B cell (primary cell): ENCODE data around the gene SGIP1. TPM values are rescaled to one million over a fixed set of nuclear protein-coding genes. Genes with fewer than 3 reads are reported as not detected.

Source experiments
- ATAC-seq: fragments of 200-7000 bp; cut with Tn5 transposase; one replicate; pipeline ENCODE4 v1.10.0; 2021; ENCODE audit warnings: low read depth, mild to moderate bottlenecking, moderate number of reproducible peaks, moderate library complexity
- CTCF ChIA-PET: fragments of 350-600 bp; sonication (Branson Sonifier 250); formaldehyde crosslinking; loops from one replicate; lab custom pipeline; 2021; ENCODE audit warnings: antibody characterized with exemption, inconsistent platforms; lab: Charles Lee
- POLR2A ChIA-PET: fragments of 350-600 bp; sonication (Branson Sonifier 250); formaldehyde crosslinking; loops from one replicate; lab custom pipeline; 2021; ENCODE audit warnings: antibody characterized with exemption; lab: Charles Lee
- DNase-seq: peaks from one replicate; pipeline ENCODE4 v3.0.0; 2013
- H2AFZ ChIP-seq: 2 replicates; pipeline ENCODE4 v1.6.1; 2012; ENCODE audit warnings: mild to moderate bottlenecking, low read depth, low read length; ENCODE audit not compliant: insufficient read depth, poor library complexity, severe bottlenecking
- H3K27ac ChIP-seq, 2 donors: 1 replicate in 1 of 2; 2 replicates in 1 of 2; pipeline ENCODE4 v1.5.1; 2012 to 2013; ENCODE audit warnings: low read length in 2 of 2, mild to moderate bottlenecking in 2 of 2, moderate library complexity in 1 of 2
- H3K27me3 ChIP-seq, 4 experiments: fragments of 200-600 bp in 1 of 4; sonication (generic) in 1 of 4; replicated peaks in 1 of 4; 1 replicate in 2 of 4; 2 replicates in 2 of 4; pipeline versions ENCODE4 v1.6.1 to v1.7.0; 2013 to 2016; ENCODE audit warnings: low read length in 3 of 4, mild to moderate bottlenecking in 2 of 4, mixed read lengths in 1 of 4, moderate library complexity in 1 of 4; ENCODE audit not compliant: insufficient read depth in 4 of 4, control insufficient read depth in 3 of 4; ENCODE audit errors: control extremely low read depth in 1 of 4
- H3K36me3 ChIP-seq, 2 experiments: replicated peaks in 1 of 2; 1 replicate in 1 of 2; 2 replicates in 1 of 2; pipeline versions ENCODE4 v1.6.1 to v1.7.1; 2013; ENCODE audit warnings: low read length in 1 of 2; ENCODE audit not compliant: insufficient read depth in 2 of 2, control insufficient read depth in 1 of 2; ENCODE audit errors: control extremely low read depth in 1 of 2, extremely low read depth in 1 of 2
- H3K4me1 ChIP-seq, 2 donors: fragments of 200-600 bp in 1 of 2; sonication (generic) in 1 of 2; 1 replicate in 1 of 2; 2 replicates in 1 of 2; pipeline versions ENCODE4 v1.5.1 to v1.6.1; 2013 to 2017; ENCODE audit warnings: low read length in 2 of 2; ENCODE audit not compliant: control insufficient read depth in 2 of 2, insufficient read depth in 2 of 2
- H3K4me2 ChIP-seq: replicated peaks from 2 replicates; pipeline ENCODE3; 2012; ENCODE audit warnings: mild to moderate bottlenecking, low read depth, low read length; ENCODE audit not compliant: poor library complexity, severe bottlenecking
- H3K4me3 ChIP-seq, 5 experiments: fragments of 200-600 bp in 1 of 5; sonication (generic) in 1 of 5; 1 replicate in 3 of 5; 2 replicates in 2 of 5; pipeline versions ENCODE4 v1.5.1 to v1.7.0; 2011 to 2016; ENCODE audit warnings: low read length in 4 of 5, mild to moderate bottlenecking in 4 of 5, low read depth in 2 of 5, control low read depth in 1 of 5, moderate library complexity in 1 of 5; ENCODE audit not compliant: insufficient read depth in 1 of 5; ENCODE audit errors: control extremely low read depth in 1 of 5, extremely low read depth in 1 of 5
- H3K79me2 ChIP-seq: fragments of 200-600 bp; sonication (generic); one replicate; pipeline ENCODE4 v1.6.0; 2016; ENCODE audit warnings: low read length; ENCODE audit not compliant: control insufficient read depth, insufficient read depth
- H3K9ac ChIP-seq: fragments of 200-600 bp; sonication (generic); 2 replicates; pipeline ENCODE4 v1.6.1; 2017; ENCODE audit warnings: mild to moderate bottlenecking, low read length, moderate library complexity
- H3K9me3 ChIP-seq, 3 donors: one replicate each; pipeline versions ENCODE4 v1.6.1 to v1.7.1; 2013; ENCODE audit warnings: low read length in 2 of 3; ENCODE audit not compliant: control insufficient read depth in 2 of 3, insufficient read depth in 1 of 3; ENCODE audit errors: control extremely low read depth in 1 of 3
- H4K20me1 ChIP-seq: 2 replicates; pipeline ENCODE4 v1.6.0; 2012; ENCODE audit warnings: mild to moderate bottlenecking, low read length; ENCODE audit not compliant: insufficient read depth, control insufficient read depth, poor library complexity, severe bottlenecking
- H3K27ac Mint-ChIP-seq: one replicate; pipeline ENCODE4 v1.8.0; 2021; ENCODE audit warnings: mixed read lengths
- H3K27me3 Mint-ChIP-seq: one replicate; pipeline ENCODE4 v1.8.0; 2021; ENCODE audit warnings: mixed read lengths
- H3K4me1 Mint-ChIP-seq: one replicate; pipeline ENCODE4 v1.8.0; 2021; ENCODE audit warnings: mixed read lengths
- H3K4me3 Mint-ChIP-seq: one replicate; pipeline ENCODE4 v1.8.0; 2021; ENCODE audit warnings: mixed read lengths
- H3K9me3 Mint-ChIP-seq: one replicate; pipeline ENCODE4 v1.8.0; 2022; ENCODE audit warnings: mixed read lengths; ENCODE audit not compliant: insufficient read depth
- EZH2 ChIP-seq: IDR thresholded peaks from 2 replicates; pipeline ENCODE4 v1.6.1; 2012; ENCODE audit warnings: borderline replicate concordance, low read depth, mild to moderate bottlenecking, moderate library complexity, low read length; ENCODE audit not compliant: insufficient read depth, poor library complexity, severe bottlenecking
- WGBS: methylation state at CpG from one replicate; pipeline ENCODE4 v1.1.5; 2013; ENCODE audit warnings: missing lambda C conversion rate; ENCODE audit not compliant: insufficient coverage; 5-methylcytosine and 5-hydroxymethylcytosine counted together
- intact Hi-C: fragments of 100-400 bp; cut with micrococcal nuclease; formaldehyde crosslinking; loops from one replicate; pipeline ENCODE4 v1.10.0; 2022
- polyA plus RNA-seq: library from polyadenylated mRNA; depleted of rRNA; stranded (reverse); fragments of >200 nt; gene quantifications from 2 replicates; pipeline ENCODE4 v1.2.3, GENCODE V29; 2012
- total RNA-seq, 2 donors: library from RNA; stranded (reverse); fragments of 120-200 nt in 1 of 2; gene quantifications; 1 replicate in 1 of 2; 2 replicates in 1 of 2; pipeline versions ENCODE4 v1.2.3 to v1.2.4, GENCODE V29; 2013 to 2022
- TF ChIP-seq, protein P1 (sequence below): fragments of 200-600 bp; IDR thresholded peaks from one replicate; pipeline ENCODE4 v1.8.0; 2022; ENCODE audit warnings: antibody characterized with exemption, mild to moderate bottlenecking

SGIP1 gene
- total and polyA plus RNA-seq, 2 donors (not counting 1 experiment from before 2014, with no cell fraction given): not detected

DNA sequence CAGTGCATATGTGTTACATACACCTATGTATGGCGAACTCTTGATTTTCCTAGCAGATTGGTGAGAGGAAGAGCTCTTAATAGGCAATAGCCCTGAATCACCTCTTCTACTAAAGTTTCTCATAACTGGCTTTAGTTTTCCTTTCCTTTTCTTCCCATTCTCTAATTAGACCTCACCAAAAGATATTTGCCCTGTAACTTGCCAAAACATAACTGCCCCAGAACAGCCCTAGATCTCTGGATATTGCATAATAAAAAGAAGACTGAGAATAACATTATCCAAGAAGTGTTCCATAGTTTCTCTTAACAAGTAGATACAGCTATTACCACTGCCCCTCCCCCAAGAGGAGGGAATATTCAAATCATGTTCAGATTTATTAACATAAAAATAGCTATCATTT lies 16.3 kb downstream of the SGIP1 start:
- DNase-seq: no peak
- H3K4me3 Mint-ChIP-seq: no peak overlapping the region
- Histone ChIP-seq H3K4me3 (no peak overlapping the region), H4K20me1 (no peaks in the 10 kb centered on the region), H3K36me3 (no peaks in the 10 kb centered on the region), H3K4me1 (no peaks in the 10 kb centered on the region), H3K79me2 (no peaks in the 10 kb centered on the region), H3K27me3 (peaks cover 0 to 2% (median 0%) of the 10 kb centered on the region in 4 experiments), H3K27ac (no peak overlapping the region), H3K9ac (no peak overlapping the region), H2AFZ (no peak overlapping the region), H3K9me3 (no peaks in the 10 kb centered on the region), H3K4me2 (no peak overlapping the region)
- intact Hi-C loops: no loop called here
- ChIA-PET CTCF (no interaction called here), POLR2A (no interaction called here)
- no peaks in the 10 kb centered on the region for H3K9me3 Mint-ChIP-seq
- no peaks in the 10 kb centered on the region for H3K4me1 Mint-ChIP-seq
- no peak for TF ChIP-seq EZH2
- TF ChIP-seq, protein P1, sequence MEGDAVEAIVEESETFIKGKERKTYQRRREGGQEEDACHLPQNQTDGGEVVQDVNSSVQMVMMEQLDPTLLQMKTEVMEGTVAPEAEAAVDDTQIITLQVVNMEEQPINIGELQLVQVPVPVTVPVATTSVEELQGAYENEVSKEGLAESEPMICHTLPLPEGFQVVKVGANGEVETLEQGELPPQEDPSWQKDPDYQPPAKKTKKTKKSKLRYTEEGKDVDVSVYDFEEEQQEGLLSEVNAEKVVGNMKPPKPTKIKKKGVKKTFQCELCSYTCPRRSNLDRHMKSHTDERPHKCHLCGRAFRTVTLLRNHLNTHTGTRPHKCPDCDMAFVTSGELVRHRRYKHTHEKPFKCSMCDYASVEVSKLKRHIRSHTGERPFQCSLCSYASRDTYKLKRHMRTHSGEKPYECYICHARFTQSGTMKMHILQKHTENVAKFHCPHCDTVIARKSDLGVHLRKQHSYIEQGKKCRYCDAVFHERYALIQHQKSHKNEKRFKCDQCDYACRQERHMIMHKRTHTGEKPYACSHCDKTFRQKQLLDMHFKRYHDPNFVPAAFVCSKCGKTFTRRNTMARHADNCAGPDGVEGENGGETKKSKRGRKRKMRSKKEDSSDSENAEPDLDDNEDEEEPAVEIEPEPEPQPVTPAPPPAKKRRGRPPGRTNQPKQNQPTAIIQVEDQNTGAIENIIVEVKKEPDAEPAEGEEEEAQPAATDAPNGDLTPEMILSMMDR: no peak
- no CpG with 5 or more reads among the region's 1 CpG for WGBS
- peaks cover 9% of the 10 kb centered on the region for H3K27me3 Mint-ChIP-seq
- H3K27ac Mint-ChIP-seq: no peak overlapping the region
- no peak for ATAC-seq

DNA sequence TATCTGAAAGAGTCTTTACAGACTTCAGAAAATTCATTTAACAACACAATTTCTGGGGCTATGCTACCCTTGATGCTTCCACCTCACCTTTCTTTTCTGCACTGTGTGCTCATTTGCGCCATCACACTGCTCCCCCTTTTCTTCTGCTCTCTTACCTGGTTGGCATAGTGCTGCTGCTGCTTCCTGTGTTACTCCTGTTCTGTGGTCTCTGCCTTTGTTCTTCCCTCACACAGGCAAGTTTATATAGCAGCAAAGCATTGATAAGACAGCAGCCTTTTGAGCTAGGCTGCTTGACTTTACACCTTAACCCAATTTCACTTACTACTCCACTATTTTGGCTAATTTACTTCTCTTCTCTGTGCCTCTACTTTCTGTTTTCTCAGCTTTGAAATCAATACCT lies 18.3 kb downstream of the SGIP1 start:
- Histone ChIP-seq H3K4me2 (no peak overlapping the region), H3K36me3 (no peaks in the 10 kb centered on the region), H3K79me2 (no peaks in the 10 kb centered on the region), H4K20me1 (no peaks in the 10 kb centered on the region), H3K4me1 (no peaks in the 10 kb centered on the region), H2AFZ (no peak overlapping the region), H3K27me3 (peaks cover 0 to 2% (median 0%) of the 10 kb centered on the region in 4 experiments), H3K9ac (no peak overlapping the region), H3K4me3 (no peak overlapping the region), H3K27ac (no peak overlapping the region), H3K9me3 (no peaks in the 10 kb centered on the region)
- Mint-ChIP-seq H3K4me3 (no peak overlapping the region), H3K9me3 (no peaks in the 10 kb centered on the region), H3K4me1 (no peaks in the 10 kb centered on the region), H3K27me3 (peaks cover 9% of the 10 kb centered on the region), H3K27ac (no peak overlapping the region)
- POLR2A ChIA-PET: no interaction called here
- DNase-seq: no peak
- ATAC-seq: no peak
- intact Hi-C loops: no loop called here
- CTCF ChIA-PET: no interaction called here
- 100% methylated on average over 1 of the region's 1 CpG for WGBS
- TF ChIP-seq, protein P1: no peak
- no peak for TF ChIP-seq EZH2
